Liver (tissue), 9 donors: ENCODE data around the gene OSBPL10. TPM values are rescaled to one million over a fixed set of nuclear protein-coding genes. Genes with fewer than 3 reads are reported as not detected.

Source experiments
- DNase-seq: peaks from one replicate; pipeline ENCODE4 v3.0.0-alpha.2; 2017; ENCODE audit warnings: low spot score
- H3K27ac ChIP-seq, 2 donors: one replicate each; pipeline ENCODE4 v1.7.0; 2013; ENCODE audit warnings: inconsistent platforms in 2 of 2, low read length in 2 of 2, control low read depth in 1 of 2, low read depth in 1 of 2, mild to moderate bottlenecking in 1 of 2
- H3K27me3 ChIP-seq, 4 donors: one replicate each; pipeline versions ENCODE4 v1.6.1 to v1.7.0; 2013; ENCODE audit warnings: low read length in 3 of 4, inconsistent platforms in 1 of 4, mild to moderate bottlenecking in 1 of 4, moderate library complexity in 1 of 4; ENCODE audit not compliant: control insufficient read depth in 4 of 4, insufficient read depth in 4 of 4
- H3K36me3 ChIP-seq, 4 donors: one replicate each; pipeline versions ENCODE4 v1.6.1 to v1.7.0; 2013; ENCODE audit warnings: low read length in 3 of 4, mild to moderate bottlenecking in 3 of 4, low read depth in 1 of 4, moderate library complexity in 1 of 4; ENCODE audit not compliant: control insufficient read depth in 4 of 4, insufficient read depth in 3 of 4
- H3K4me1 ChIP-seq, 4 donors: one replicate each; pipeline versions ENCODE4 v1.6.1 to v1.7.0; 2013; ENCODE audit warnings: low read length in 3 of 4, mild to moderate bottlenecking in 3 of 4, moderate library complexity in 1 of 4; ENCODE audit not compliant: control insufficient read depth in 4 of 4, insufficient read depth in 4 of 4
- H3K4me3 ChIP-seq, 3 donors: one replicate each; pipeline versions ENCODE4 v1.6.1 to v1.7.0; 2013; ENCODE audit warnings: low read length in 3 of 3, control low read depth in 1 of 3, low read depth in 1 of 3, mild to moderate bottlenecking in 1 of 3
- H3K9ac ChIP-seq, 2 donors: one replicate each; pipeline ENCODE4 v1.7.0; 2013; ENCODE audit warnings: low read length in 2 of 2, mild to moderate bottlenecking in 2 of 2, moderate library complexity in 2 of 2, control low read depth in 1 of 2, low read depth in 1 of 2
- H3K9me3 ChIP-seq, 4 donors: one replicate each; pipeline versions ENCODE4 v1.6.1 to v1.7.0; 2013; ENCODE audit warnings: low read length in 3 of 4; ENCODE audit not compliant: control insufficient read depth in 4 of 4
- EGR1 ChIP-seq, 2 donors: IDR thresholded peaks; 2 replicates each; pipeline ENCODE4 v1.6.1; 2016 to 2018; ENCODE audit warnings: antibody characterized with exemption in 2 of 2, low read depth in 2 of 2
- FOXA1 ChIP-seq: IDR thresholded peaks from 2 replicates; pipeline ENCODE4 v1.6.1; 2016; ENCODE audit warnings: antibody characterized with exemption
- FOXA2 ChIP-seq: IDR thresholded peaks from 2 replicates; pipeline ENCODE4 v1.6.1; 2016; ENCODE audit warnings: antibody characterized with exemption
- GABPA ChIP-seq, 2 donors: IDR thresholded peaks in 1 of 2; conservative IDR thresholded peaks in 1 of 2; 2 replicates each; pipeline ENCODE4 v1.6.1; 2016; ENCODE audit warnings: antibody characterized with exemption in 2 of 2, mild to moderate bottlenecking in 1 of 2, moderate library complexity in 1 of 2
- HNF4A ChIP-seq, 2 donors: conservative IDR thresholded peaks; 2 replicates each; pipeline ENCODE4 v1.6.1; 2016; ENCODE audit warnings: antibody characterized with exemption in 2 of 2, mild to moderate bottlenecking in 2 of 2
- HNF4G ChIP-seq: IDR thresholded peaks from 2 replicates; pipeline ENCODE4 v1.6.1; 2016; ENCODE audit warnings: antibody characterized with exemption
- JUND ChIP-seq, 2 donors: IDR thresholded peaks; 2 replicates each; pipeline ENCODE4 v1.6.1; 2016; ENCODE audit warnings: antibody characterized with exemption in 2 of 2
- NR2F2 ChIP-seq: IDR thresholded peaks from 2 replicates; pipeline ENCODE4 v1.6.1; 2016; ENCODE audit warnings: antibody characterized with exemption
- RAD21 ChIP-seq, 2 donors: IDR thresholded peaks; 2 replicates each; pipeline ENCODE4 v1.6.1; 2016; ENCODE audit warnings: antibody characterized with exemption in 2 of 2, mild to moderate bottlenecking in 2 of 2
- RXRA ChIP-seq, 2 donors: IDR thresholded peaks; 2 replicates each; pipeline ENCODE4 v1.6.1; 2017 to 2018; ENCODE audit warnings: antibody characterized with exemption in 2 of 2, mild to moderate bottlenecking in 1 of 2
- SP1 ChIP-seq: IDR thresholded peaks from 2 replicates; pipeline ENCODE4 v1.6.1; 2018; ENCODE audit warnings: antibody characterized with exemption, mild to moderate bottlenecking
- TAF1 ChIP-seq: conservative IDR thresholded peaks from 2 replicates; pipeline ENCODE4 v1.6.1; 2016; ENCODE audit warnings: antibody characterized with exemption, mild to moderate bottlenecking
- YY1 ChIP-seq: IDR thresholded peaks from 2 replicates; pipeline ENCODE4 v1.6.1; 2016; ENCODE audit warnings: antibody characterized with exemption, mild to moderate bottlenecking
- WGBS: extraction: QIAGEN DNeasy Blood & Tissue Kit; methylation state at CpG from one replicate; pipeline ENCODE4 v1.1.7; 2013; 5-methylcytosine and 5-hydroxymethylcytosine counted together
- polyA plus RNA-seq, 2 donors: library from polyadenylated mRNA; stranded (reverse) in 1 of 2; unstranded in 1 of 2; fragments of 200-250 nt in 1 of 2; fragments of >200 nt in 1 of 2; fragmentation: Nextera tagmentation in 1 of 2; extraction: Ambion mirVana in 1 of 2; gene quantifications; one replicate each; pipeline versions ENCODE4 v1.2.1 to v1.2.3, GENCODE V29; 2013 to 2015
- total RNA-seq, 2 donors: library from RNA; depleted of rRNA; stranded (reverse); fragments of >200 nt; gene quantifications; one replicate each; pipeline ENCODE4 v1.2.3, GENCODE V29; 2014
- TF ChIP-seq, protein P1 (sequence below): IDR thresholded peaks from 2 replicates; pipeline ENCODE4 v1.6.1; 2016; ENCODE audit warnings: antibody characterized with exemption
- TF ChIP-seq, protein P2 (sequence below): IDR thresholded peaks from 2 replicates; pipeline ENCODE4 v1.6.1; 2016; ENCODE audit warnings: antibody characterized with exemption, mild to moderate bottlenecking
- TF ChIP-seq, protein P3 (sequence below): IDR thresholded peaks from 2 replicates; pipeline ENCODE4 v1.6.1; 2016; ENCODE audit warnings: antibody characterized with exemption
- TF ChIP-seq, protein P4 (sequence below): fragments of 150-350 bp; IDR thresholded peaks from 2 replicates; pipeline ENCODE4 v1.5.1; 2017; ENCODE audit warnings: improper control_type of control experiment, low read depth, low read length; ENCODE audit not compliant: missing input control
- TF ChIP-seq, protein P5 (sequence below): IDR thresholded peaks from 2 replicates; pipeline ENCODE4 v1.6.1; 2016; ENCODE audit warnings: antibody characterized with exemption
- donor health status: healthy.
- donor health status: healthy.
- donor health status: healthy.
- donor health status: healthy.
- donor health status: healthy.

The OSBPL10 gene
- total and polyA plus RNA-seq, 4 donors, result 0.75 to 4.0 (median 1.7) TPM

DNA sequence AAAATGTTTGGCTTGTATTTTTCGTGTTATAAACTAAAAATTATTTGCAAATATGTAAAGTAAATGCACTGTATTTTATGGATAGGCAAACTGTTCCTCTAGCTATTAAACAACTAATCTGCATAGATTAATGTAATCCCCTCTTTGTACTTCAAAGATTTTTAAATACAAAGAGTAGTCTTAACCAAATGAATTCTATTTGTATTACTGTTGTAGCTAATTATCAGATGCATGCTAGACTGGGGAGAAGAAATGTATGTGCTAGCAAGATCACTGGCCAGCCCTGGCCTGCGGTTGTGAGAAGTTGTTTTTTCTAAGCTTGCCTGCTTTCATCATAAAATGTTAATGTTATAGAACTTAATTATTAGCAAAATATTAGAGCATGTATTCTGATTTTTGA lies 355.7 kb downstream of the OSBPL10 start:
- TF ChIP-seq SP1 (no peak), NR2F2 (no peak), HNF4A (conservative IDR thresholded peaks at IDR 0.05) (no peak), RXRA (IDR thresholded peaks at IDR 0.05) (no peak), FOXA2 (no peak), YY1 (no peak), HNF4G (no peak), FOXA1 (no peak), EGR1 (IDR thresholded peaks at IDR 0.05; ENCODE audit: low read depth in 2 of 2) (no peak), GABPA (IDR thresholded peaks at IDR 0.05 in 1 of 2, conservative IDR thresholded peaks at IDR 0.05 in 1 of 2) (no peak), RAD21 (IDR thresholded peaks at IDR 0.05) (no peak), JUND (IDR thresholded peaks at IDR 0.05) (no peak), TAF1 (no peak)
- TF ChIP-seq, protein P1, sequence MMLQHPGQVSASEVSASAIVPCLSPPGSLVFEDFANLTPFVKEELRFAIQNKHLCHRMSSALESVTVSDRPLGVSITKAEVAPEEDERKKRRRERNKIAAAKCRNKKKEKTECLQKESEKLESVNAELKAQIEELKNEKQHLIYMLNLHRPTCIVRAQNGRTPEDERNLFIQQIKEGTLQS, result no peak
- TF ChIP-seq, protein P2, sequence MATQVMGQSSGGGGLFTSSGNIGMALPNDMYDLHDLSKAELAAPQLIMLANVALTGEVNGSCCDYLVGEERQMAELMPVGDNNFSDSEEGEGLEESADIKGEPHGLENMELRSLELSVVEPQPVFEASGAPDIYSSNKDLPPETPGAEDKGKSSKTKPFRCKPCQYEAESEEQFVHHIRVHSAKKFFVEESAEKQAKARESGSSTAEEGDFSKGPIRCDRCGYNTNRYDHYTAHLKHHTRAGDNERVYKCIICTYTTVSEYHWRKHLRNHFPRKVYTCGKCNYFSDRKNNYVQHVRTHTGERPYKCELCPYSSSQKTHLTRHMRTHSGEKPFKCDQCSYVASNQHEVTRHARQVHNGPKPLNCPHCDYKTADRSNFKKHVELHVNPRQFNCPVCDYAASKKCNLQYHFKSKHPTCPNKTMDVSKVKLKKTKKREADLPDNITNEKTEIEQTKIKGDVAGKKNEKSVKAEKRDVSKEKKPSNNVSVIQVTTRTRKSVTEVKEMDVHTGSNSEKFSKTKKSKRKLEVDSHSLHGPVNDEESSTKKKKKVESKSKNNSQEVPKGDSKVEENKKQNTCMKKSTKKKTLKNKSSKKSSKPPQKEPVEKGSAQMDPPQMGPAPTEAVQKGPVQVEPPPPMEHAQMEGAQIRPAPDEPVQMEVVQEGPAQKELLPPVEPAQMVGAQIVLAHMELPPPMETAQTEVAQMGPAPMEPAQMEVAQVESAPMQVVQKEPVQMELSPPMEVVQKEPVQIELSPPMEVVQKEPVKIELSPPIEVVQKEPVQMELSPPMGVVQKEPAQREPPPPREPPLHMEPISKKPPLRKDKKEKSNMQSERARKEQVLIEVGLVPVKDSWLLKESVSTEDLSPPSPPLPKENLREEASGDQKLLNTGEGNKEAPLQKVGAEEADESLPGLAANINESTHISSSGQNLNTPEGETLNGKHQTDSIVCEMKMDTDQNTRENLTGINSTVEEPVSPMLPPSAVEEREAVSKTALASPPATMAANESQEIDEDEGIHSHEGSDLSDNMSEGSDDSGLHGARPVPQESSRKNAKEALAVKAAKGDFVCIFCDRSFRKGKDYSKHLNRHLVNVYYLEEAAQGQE, result no peak
- TF ChIP-seq, protein P3, sequence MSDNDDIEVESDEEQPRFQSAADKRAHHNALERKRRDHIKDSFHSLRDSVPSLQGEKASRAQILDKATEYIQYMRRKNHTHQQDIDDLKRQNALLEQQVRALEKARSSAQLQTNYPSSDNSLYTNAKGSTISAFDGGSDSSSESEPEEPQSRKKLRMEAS, result no peak
- TF ChIP-seq, protein P4, sequence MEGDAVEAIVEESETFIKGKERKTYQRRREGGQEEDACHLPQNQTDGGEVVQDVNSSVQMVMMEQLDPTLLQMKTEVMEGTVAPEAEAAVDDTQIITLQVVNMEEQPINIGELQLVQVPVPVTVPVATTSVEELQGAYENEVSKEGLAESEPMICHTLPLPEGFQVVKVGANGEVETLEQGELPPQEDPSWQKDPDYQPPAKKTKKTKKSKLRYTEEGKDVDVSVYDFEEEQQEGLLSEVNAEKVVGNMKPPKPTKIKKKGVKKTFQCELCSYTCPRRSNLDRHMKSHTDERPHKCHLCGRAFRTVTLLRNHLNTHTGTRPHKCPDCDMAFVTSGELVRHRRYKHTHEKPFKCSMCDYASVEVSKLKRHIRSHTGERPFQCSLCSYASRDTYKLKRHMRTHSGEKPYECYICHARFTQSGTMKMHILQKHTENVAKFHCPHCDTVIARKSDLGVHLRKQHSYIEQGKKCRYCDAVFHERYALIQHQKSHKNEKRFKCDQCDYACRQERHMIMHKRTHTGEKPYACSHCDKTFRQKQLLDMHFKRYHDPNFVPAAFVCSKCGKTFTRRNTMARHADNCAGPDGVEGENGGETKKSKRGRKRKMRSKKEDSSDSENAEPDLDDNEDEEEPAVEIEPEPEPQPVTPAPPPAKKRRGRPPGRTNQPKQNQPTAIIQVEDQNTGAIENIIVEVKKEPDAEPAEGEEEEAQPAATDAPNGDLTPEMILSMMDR, result no peak
- TF ChIP-seq, protein P5, sequence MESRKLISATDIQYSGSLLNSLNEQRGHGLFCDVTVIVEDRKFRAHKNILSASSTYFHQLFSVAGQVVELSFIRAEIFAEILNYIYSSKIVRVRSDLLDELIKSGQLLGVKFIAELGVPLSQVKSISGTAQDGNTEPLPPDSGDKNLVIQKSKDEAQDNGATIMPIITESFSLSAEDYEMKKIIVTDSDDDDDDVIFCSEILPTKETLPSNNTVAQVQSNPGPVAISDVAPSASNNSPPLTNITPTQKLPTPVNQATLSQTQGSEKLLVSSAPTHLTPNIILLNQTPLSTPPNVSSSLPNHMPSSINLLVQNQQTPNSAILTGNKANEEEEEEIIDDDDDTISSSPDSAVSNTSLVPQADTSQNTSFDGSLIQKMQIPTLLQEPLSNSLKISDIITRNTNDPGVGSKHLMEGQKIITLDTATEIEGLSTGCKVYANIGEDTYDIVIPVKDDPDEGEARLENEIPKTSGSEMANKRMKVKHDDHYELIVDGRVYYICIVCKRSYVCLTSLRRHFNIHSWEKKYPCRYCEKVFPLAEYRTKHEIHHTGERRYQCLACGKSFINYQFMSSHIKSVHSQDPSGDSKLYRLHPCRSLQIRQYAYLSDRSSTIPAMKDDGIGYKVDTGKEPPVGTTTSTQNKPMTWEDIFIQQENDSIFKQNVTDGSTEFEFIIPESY, result no peak
- Histone ChIP-seq H3K27me3 (no peaks in the 10 kb centered on the region), H3K4me1 (no peaks in the 10 kb centered on the region), H3K9ac (no peak overlapping the region), H3K9me3 (no peaks in the 10 kb centered on the region), H3K27ac (no peak overlapping the region), H3K36me3 (peaks cover 2 to 47% (median 22%) of the 10 kb centered on the region in 4 donors), H3K4me3 (no peak overlapping the region)
- DNase-seq, result no peak
- WGBS, result 98% methylated on average over 2 of the region's 2 CpGs
